Cerebellar nuclear complex (tissue), 1 donor: ENCODE data around the gene ALKAL2.
"Not testable (repeated sequence)": the region's sequence is repeated elsewhere in the genome, so short reads cannot be mapped to it uniquely, and the experiment has no call there.

Experiments
- DNase-seq, 2 experiments: peaks; one replicate each; lab custom pipeline; 2025; lab: John Stamatoyannopoulos, UW

ALKAL2 gene

GRCh38 chr2:287911-288757 lies at the start of gene ALKAL2:
Gene ALKAL2, minus strand, starts transcription at chr2:288091. Its CDS starts 256 bp downstream, at chr2:287835.
- DNase-seq, result no peak

GRCh38 chr2:336949-337348 lies 49.1 kb upstream of the ALKAL2 start:
- DNase-seq, result not testable (repeated sequence)

GRCh38 chr2:336360-336759 lies 48.5 kb upstream of the ALKAL2 start:
- DNase-seq, result no peak

- DNase-seq, result no peak
Observed at GRCh38 chr2:332592-332991, 44.7 kb upstream of the ALKAL2 start.

GRCh38 chr2:328761-329160 lies 40.9 kb upstream of the ALKAL2 start:
- DNase-seq, result no peak

GRCh38 chr2:323035-323434 lies 35.1 kb upstream of the ALKAL2 start:
- no peak for DNase-seq

- no peak for DNase-seq
Observed at GRCh38 chr2:322326-322725, 34.4 kb upstream of the ALKAL2 start.

- DNase-seq, result no peak
Observed at GRCh38 chr2:320561-320960, 32.7 kb upstream of the ALKAL2 start.

GRCh38 chr2:319059-319600 lies 31.2 kb upstream of the ALKAL2 start:
- no peak for DNase-seq

GRCh38 chr2:317501-318424 lies 29.9 kb upstream of the ALKAL2 start:
- no peak for DNase-seq

GRCh38 chr2:316381-316780 lies 28.5 kb upstream of the ALKAL2 start:
- DNase-seq, result no peak

GRCh38 chr2:315925-316324 lies 28.0 kb upstream of the ALKAL2 start:
- DNase-seq, result not testable (repeated sequence)

- no peak for DNase-seq
Observed at GRCh38 chr2:314561-315336, 26.9 kb upstream of the ALKAL2 start.

GRCh38 chr2:313991-314390 lies 26.1 kb upstream of the ALKAL2 start:
- no peak for DNase-seq

- DNase-seq, result no peak
Observed at GRCh38 chr2:310994-311393, 23.1 kb upstream of the ALKAL2 start.

GRCh38 chr2:309954-310510 lies 22.1 kb upstream of the ALKAL2 start:
- DNase-seq, result no peak

- no peak for DNase-seq
Observed at GRCh38 chr2:309148-309953, 21.5 kb upstream of the ALKAL2 start.

GRCh38 chr2:305366-305765 lies 17.5 kb upstream of the ALKAL2 start:
- DNase-seq, result no peak

- DNase-seq, result no peak
Observed at GRCh38 chr2:296354-296753, 8.5 kb upstream of the ALKAL2 start.

- no peak for DNase-seq
Observed at GRCh38 chr2:295090-295489, 7.2 kb upstream of the ALKAL2 start.
